ENCODE data around the gene CLTC.
A peak's percentile ranks its signal among the peaks of the same experiment; 100 is the strongest.

Gene CLTC

DNA sequence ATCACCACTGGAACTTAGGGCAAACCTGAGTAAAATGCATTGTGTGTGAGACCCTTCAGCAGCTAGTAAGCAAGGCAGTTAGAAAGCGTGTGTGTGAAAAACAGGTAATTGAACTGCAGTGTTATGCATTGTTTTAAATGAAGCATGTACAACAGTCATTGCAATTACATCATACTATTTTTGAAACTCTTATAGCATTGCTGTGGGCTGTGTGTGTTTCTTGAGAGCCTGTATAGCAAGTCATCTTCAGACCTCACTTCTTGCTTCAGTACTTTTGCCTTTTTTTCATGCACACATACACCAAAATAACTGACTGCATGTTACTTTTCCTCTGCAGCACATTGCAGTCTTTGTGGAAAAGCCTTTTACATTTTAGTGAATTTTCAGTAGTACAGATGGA is 68.3 kb downstream of the CLTC start:
- TF ChIP-seq CTCF (conservative IDR thresholded peaks at IDR 0.05; ENCODE audit: low read depth) = no peak
- POLR2A ChIA-PET (ENCODE audit: low non-redundant PET) = no interaction called here
- no peak for DNase-seq (ENCODE audit: low spot score)
- no peak overlapping the region for H3K27ac ChIP-seq
- CTCF ChIA-PET = interaction anchor here (0.7 kb wide), 2 partner anchors 35 to 358 kb away, joined by 3 read pairs; no protein-coding TSS in a partner anchor

DNA sequence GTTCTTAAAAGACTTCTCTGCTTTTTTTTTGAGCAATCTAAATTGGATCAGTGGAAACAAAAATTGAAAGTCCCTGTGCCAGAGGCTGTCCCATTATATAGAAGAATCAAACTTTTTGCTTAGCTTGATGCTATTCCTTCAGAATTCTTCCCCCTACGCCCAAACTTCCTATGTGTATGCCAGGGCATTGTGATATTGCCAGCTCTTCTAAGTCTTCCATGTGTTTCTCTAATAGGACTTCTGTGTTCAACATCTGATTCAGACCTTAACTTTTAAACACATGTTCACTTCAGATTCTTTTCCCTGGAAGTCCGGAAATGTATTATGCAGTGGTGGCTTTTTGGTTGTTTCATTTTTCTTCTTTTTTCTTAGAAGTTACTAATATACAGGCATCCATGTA is 68.8 kb downstream of the CLTC start:
- ChIA-PET CTCF (interaction anchor here (0.6 kb wide), 1 partner anchor 18 kb away, joined by 4 read pairs; no protein-coding TSS in a partner anchor), POLR2A (ENCODE audit: low non-redundant PET) (no interaction called here)
- H3K27ac ChIP-seq = no peak overlapping the region
- DNase-seq (ENCODE audit: low spot score) = no peak
- no peak for TF ChIP-seq CTCF (conservative IDR thresholded peaks at IDR 0.05; ENCODE audit: low read depth)

- no peak for DNase-seq (ENCODE audit: low spot score)
- no peak for TF ChIP-seq CTCF (conservative IDR thresholded peaks at IDR 0.05; ENCODE audit: low read depth)
- peak overlapping the region; percentile 39; the same call in 1 of the 2 replicates for H3K27ac ChIP-seq
- POLR2A ChIA-PET (ENCODE audit: low non-redundant PET) = no interaction called here
- CTCF ChIA-PET = no interaction called here
Measured at GRCh38 chr17:59693582-59693981, 73.9 kb downstream of the CLTC start.

DNA sequence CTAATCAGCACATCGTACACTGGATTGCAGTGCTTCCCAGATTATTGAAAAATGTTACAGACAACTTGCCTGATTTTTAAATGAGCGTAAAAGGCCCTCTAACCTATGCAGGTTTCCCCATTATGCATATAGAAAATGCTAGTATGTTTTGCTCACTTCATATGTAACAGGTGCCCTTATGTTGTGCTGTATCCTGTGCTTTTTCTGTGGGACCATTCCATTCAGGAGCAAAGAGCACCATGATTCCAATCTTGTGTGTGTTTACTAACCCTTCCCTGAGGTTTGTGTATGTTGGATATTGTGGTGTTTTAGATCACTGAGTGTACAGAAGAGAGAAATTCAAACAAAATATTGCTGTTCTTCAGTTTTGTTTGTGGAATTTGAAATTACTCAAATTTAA is 74.6 kb downstream of the CLTC start:
- TF ChIP-seq CTCF (conservative IDR thresholded peaks at IDR 0.05; ENCODE audit: low read depth) = no peak
- no peak for DNase-seq (ENCODE audit: low spot score)
- POLR2A ChIA-PET (ENCODE audit: low non-redundant PET) = no interaction called here
- CTCF ChIA-PET = no interaction called here
- H3K27ac ChIP-seq = no peak overlapping the region

GRCh38 chr17:59695945-59696681 is 76.4 kb downstream of the CLTC start:
- ChIA-PET POLR2A (ENCODE audit: low non-redundant PET) (no interaction called here), CTCF (no interaction called here)
- no peak for TF ChIP-seq CTCF (conservative IDR thresholded peaks at IDR 0.05; ENCODE audit: low read depth)
- no peak for DNase-seq (ENCODE audit: low spot score)
- no peak overlapping the region for H3K27ac ChIP-seq

DNA sequence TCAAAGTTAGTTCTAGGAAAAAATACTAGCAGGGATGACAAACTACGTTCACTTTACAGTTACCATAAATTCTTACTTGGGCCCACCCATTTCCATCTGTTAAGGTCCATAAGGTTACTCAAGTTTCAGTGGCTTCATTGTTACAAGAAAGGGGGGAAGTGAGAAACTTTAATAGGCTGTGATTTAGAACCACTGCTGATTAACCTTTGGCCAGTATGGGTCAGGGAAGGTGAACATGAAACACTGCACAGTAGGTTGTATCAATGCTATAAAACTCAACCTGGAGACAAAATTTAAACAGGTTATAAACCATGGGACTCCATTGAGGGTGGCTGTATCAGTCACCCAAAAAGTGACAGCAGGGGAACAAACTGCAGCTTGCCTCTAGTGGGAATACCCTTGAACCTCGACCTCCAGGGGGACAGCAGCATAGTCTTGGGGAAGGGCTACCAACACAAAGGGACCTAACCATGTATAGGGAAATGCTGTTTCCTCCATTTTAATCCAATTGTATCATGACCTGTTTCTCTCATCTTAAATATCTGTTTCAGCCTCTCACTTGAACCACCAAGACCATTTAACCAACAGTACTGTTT is 77.1 kb downstream of the CLTC start:
- ChIA-PET POLR2A (ENCODE audit: low non-redundant PET) (no interaction called here), CTCF (interaction anchor here (0.6 kb wide), 1 partner anchor 174 kb away, joined by 9 read pairs; no protein-coding TSS in a partner anchor)
- DNase-seq (ENCODE audit: low spot score) = no peak
- no peak overlapping the region for H3K27ac ChIP-seq
- TF ChIP-seq CTCF (conservative IDR thresholded peaks at IDR 0.05; ENCODE audit: low read depth) = no peak

All from RWPE1 (cell line).